Sigmoid colon (tissue), 7 donors: ENCODE data around the gene CCL3. TPM values are rescaled to one million over a fixed set of nuclear protein-coding genes. Genes with fewer than 3 reads are reported as not detected.

ENCODE experiments used
- DNase-seq: peaks from one replicate; pipeline ENCODE4 v3.0.0-alpha.2; 2019
- H3K27ac ChIP-seq, 4 donors: fragments of 200-600 bp; sonication (generic); one replicate each; pipeline ENCODE4 v1.5.1; 2016 to 2019; ENCODE audit warnings: mild to moderate bottlenecking in 1 of 4
- H3K27me3 ChIP-seq, 3 donors: fragments of 200-600 bp; sonication (generic); one replicate each; pipeline ENCODE4 v1.5.1; 2019; ENCODE audit warnings: mild to moderate bottlenecking in 1 of 3
- H3K36me3 ChIP-seq, 4 donors: fragments of 200-600 bp; sonication (generic); one replicate each; pipeline ENCODE4 v1.5.1; 2016 to 2019
- H3K4me1 ChIP-seq, 4 donors: fragments of 200-600 bp; sonication (generic); one replicate each; pipeline ENCODE4 v1.5.1; 2017 to 2019
- H3K4me3 ChIP-seq, 4 donors: fragments of 200-600 bp; sonication (generic); one replicate each; pipeline ENCODE4 v1.5.1; 2017 to 2019; ENCODE audit warnings: mild to moderate bottlenecking in 2 of 4, moderate library complexity in 1 of 4
- H3K9me3 ChIP-seq, 4 donors: fragments of 200-600 bp in 3 of 4; sonication (generic) in 3 of 4; one replicate each; pipeline versions ENCODE4 v1.5.1 to v1.6.1; 2013 to 2019
- EP300 ChIP-seq, 4 donors: sonication (generic); formaldehyde crosslinking; IDR thresholded peaks; one replicate each; pipeline ENCODE4 v1.6.1; 2017; ENCODE audit warnings: antibody characterized with exemption in 4 of 4
- POLR2A ChIP-seq, 2 donors: fragments of 450-650 bp; IDR thresholded peaks; one replicate each; pipeline ENCODE4 v1.6.1; 2016; ENCODE audit warnings: antibody characterized with exemption in 2 of 2, mild to moderate bottlenecking in 2 of 2, moderate library complexity in 2 of 2
- POLR2AphosphoS5 ChIP-seq, 4 donors: sonication (generic); formaldehyde crosslinking; IDR thresholded peaks; one replicate each; pipeline ENCODE4 v1.6.1; 2017; ENCODE audit warnings: antibody characterized with exemption in 4 of 4
- WGBS, 2 donors: extraction: QIAGEN DNeasy Blood & Tissue Kit; methylation state at CpG; one replicate each; pipeline ENCODE4 v1.1.7; 2013; 5-methylcytosine and 5-hydroxymethylcytosine counted together
- intact Hi-C: fragments of 100-400 bp; cut with DNase I; formaldehyde crosslinking; loops from one replicate; pipeline ENCODE4 v1.15.1; 2023
- polyA plus RNA-seq, 3 donors: library from polyadenylated mRNA; stranded (reverse); fragments of 200-250 nt; gene quantifications; one replicate each; pipeline ENCODE4 v1.2.3, GENCODE V29; 2013
- small RNA-seq, 3 donors: library from RNA; depleted of rRNA; stranded (forward); fragments of <200 nt; gene quantifications; one replicate each; pipeline ENCODE3, GENCODE V24; 2016
- total RNA-seq, 4 donors: library from RNA; depleted of rRNA; stranded (reverse); fragments of >200 nt; gene quantifications; one replicate each; pipeline ENCODE4 v1.1.0, GENCODE V29; 2016
- TF ChIP-seq, protein P1 (sequence below), 4 experiments: fragments of 450-650 bp in 3 of 4; fragments of 200-600 bp in 1 of 4; IDR thresholded peaks; one replicate each; pipeline ENCODE4 v1.5.1; 2016 to 2019; ENCODE audit warnings: antibody characterized with exemption in 4 of 4, mild to moderate bottlenecking in 3 of 4, moderate library complexity in 2 of 4
- donor health status: healthy with polysubstance abuse.
- donor health status: Bipolar disorder and iron deficiency.
- donor health status: healthy.

CCL3 gene
- total and polyA plus RNA-seq, 7 donors, result 1.2 to 22.4 (median 3.0) TPM; not detected in 1

GRCh38 chr17:36055921-36056520, 33.9 kb downstream of the CCL3 start:
- Histone ChIP-seq H3K36me3 (no peaks in the 10 kb centered on the region), H3K27me3 (no peaks in the 10 kb centered on the region), H3K4me3 (no peak overlapping the region), H3K9me3 (no peaks in the 10 kb centered on the region), H3K27ac (no peak overlapping the region), H3K4me1 (no peaks in the 10 kb centered on the region)
- intact Hi-C loops, result no loop called here
- DNase-seq, result no peak
- TF ChIP-seq, protein P1, sequence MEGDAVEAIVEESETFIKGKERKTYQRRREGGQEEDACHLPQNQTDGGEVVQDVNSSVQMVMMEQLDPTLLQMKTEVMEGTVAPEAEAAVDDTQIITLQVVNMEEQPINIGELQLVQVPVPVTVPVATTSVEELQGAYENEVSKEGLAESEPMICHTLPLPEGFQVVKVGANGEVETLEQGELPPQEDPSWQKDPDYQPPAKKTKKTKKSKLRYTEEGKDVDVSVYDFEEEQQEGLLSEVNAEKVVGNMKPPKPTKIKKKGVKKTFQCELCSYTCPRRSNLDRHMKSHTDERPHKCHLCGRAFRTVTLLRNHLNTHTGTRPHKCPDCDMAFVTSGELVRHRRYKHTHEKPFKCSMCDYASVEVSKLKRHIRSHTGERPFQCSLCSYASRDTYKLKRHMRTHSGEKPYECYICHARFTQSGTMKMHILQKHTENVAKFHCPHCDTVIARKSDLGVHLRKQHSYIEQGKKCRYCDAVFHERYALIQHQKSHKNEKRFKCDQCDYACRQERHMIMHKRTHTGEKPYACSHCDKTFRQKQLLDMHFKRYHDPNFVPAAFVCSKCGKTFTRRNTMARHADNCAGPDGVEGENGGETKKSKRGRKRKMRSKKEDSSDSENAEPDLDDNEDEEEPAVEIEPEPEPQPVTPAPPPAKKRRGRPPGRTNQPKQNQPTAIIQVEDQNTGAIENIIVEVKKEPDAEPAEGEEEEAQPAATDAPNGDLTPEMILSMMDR (IDR thresholded peaks at IDR 0.05), result no peak
- no peak for TF ChIP-seq POLR2A (IDR thresholded peaks at IDR 0.05)
- TF ChIP-seq POLR2AphosphoS5 (IDR thresholded peaks at IDR 0.05), result no peak
- TF ChIP-seq EP300 (IDR thresholded peaks at IDR 0.05), result no peak
- 81 to 93% methylated on average over 4 of the region's 4 CpGs for WGBS, 2 donors

DNA sequence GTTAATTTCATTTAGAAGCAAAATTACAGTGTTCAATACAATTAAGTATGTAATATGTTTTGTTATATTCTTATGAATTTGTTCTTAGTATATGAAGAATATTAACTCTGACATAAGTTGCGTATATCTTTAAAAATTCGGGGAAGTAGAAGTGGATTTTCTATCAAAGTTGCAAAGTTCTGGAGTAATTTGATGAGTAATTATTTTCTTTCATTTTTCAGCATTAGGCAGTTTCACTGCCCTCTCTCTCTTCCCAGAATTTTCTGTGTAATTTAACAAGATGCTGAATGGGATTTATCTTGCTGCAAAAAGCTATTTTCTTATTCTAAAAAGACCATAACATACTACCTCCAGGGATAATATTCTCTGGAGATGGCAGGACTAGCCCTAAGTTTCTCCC, 34.8 kb downstream of the CCL3 start:
- intact Hi-C loops, result no loop called here
- 85 to 94% methylated on average over 2 of the region's 2 CpGs for WGBS, 2 donors
- TF ChIP-seq POLR2A (IDR thresholded peaks at IDR 0.05) (no peak), POLR2AphosphoS5 (IDR thresholded peaks at IDR 0.05) (no peak), EP300 (IDR thresholded peaks at IDR 0.05) (no peak)
- TF ChIP-seq, protein P1 (IDR thresholded peaks at IDR 0.05), result no peak

DNA sequence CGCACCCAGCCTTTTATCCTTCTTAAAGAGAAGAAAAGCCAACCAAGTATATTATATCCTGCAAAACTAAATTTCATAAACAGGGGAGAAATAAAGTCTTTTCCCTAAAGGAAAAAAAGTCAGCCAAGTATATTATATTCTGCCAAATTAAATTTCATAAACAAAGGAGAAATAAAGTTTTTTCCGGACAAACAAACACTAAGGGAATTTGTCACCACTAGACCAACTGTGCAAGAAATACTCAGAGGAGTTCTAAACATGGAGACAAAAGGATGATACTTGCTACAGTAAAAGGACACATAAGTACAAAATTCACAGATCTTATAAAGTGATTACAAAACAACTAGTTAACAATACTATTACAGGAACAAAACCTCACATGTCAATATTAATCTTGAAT, 40.3 kb downstream of the CCL3 start:
- H3K9me3 ChIP-seq, result peaks cover 0 to 8% (median 2%) of the 10 kb centered on the region in 4 donors
- H3K4me1 ChIP-seq, result no peaks in the 10 kb centered on the region
- WGBS, 2 donors, result 95 to 98% methylated on average over 2 of the region's 2 CpGs
- no peak overlapping the region for H3K27ac ChIP-seq
- DNase-seq, result no peak
- intact Hi-C loops, result no loop called here
- no peak for TF ChIP-seq EP300 (IDR thresholded peaks at IDR 0.05)
- no peak for TF ChIP-seq POLR2AphosphoS5 (IDR thresholded peaks at IDR 0.05)
- TF ChIP-seq, protein P1 (IDR thresholded peaks at IDR 0.05), result no peak
- no peaks in the 10 kb centered on the region for H3K36me3 ChIP-seq
- no peak overlapping the region for H3K4me3 ChIP-seq
- no peaks in the 10 kb centered on the region for H3K27me3 ChIP-seq

More for the DNA sequence above, 34.8 kb downstream of the CCL3 start:
- H3K27ac ChIP-seq, result no peak overlapping the region
- no peaks in the 10 kb centered on the region for H3K27me3 ChIP-seq
- no peaks in the 10 kb centered on the region for H3K36me3 ChIP-seq
- peaks cover 0 to under 1% (median 0%) of the 10 kb centered on the region in 4 donors for H3K9me3 ChIP-seq
- H3K4me1 ChIP-seq, result no peaks in the 10 kb centered on the region
- no peak for DNase-seq
- no peak overlapping the region for H3K4me3 ChIP-seq

- peaks cover 0 to 8% (median 2%) of the 10 kb centered on the region in 4 donors for H3K9me3 ChIP-seq
- no peak overlapping the region for H3K27ac ChIP-seq
- no peaks in the 10 kb centered on the region for H3K4me1 ChIP-seq
- WGBS, 2 donors, result 90 to 93% methylated on average over 2 of the region's 2 CpGs
- DNase-seq, result no peak
- intact Hi-C loops, result no loop called here
- H3K27me3 ChIP-seq, result no peaks in the 10 kb centered on the region
- H3K36me3 ChIP-seq, result no peaks in the 10 kb centered on the region
- H3K4me3 ChIP-seq, result no peak overlapping the region
- TF ChIP-seq EP300 (IDR thresholded peaks at IDR 0.05), result no peak
- TF ChIP-seq POLR2AphosphoS5 (IDR thresholded peaks at IDR 0.05), result no peak
- TF ChIP-seq POLR2A (IDR thresholded peaks at IDR 0.05), result no peak
- TF ChIP-seq, protein P1 (IDR thresholded peaks at IDR 0.05), result no peak
These were observed 41.9 kb downstream of the CCL3 start for GRCh38 chr17:36048066-36048465.

Small RNAs within 50 kb of the gene (small RNA-seq; reads per million reads assigned to genes)
- 0 reads per million in 3 donors for gene RN7SL301P

Other genes starting within 250 kb of the CCL3 start
- gene HEATR9, start 221.3 kb downstream of the CCL3 start, total RNA-seq, result not detected
- under 1 TPM in 1 of 3 donors, not detected in 2; 0.06 TPM for gene HEATR9, start 221.3 kb downstream of the CCL3 start, polyA plus RNA-seq
- gene CCL5, start 209.8 kb downstream of the CCL3 start, total RNA-seq, result 1 to 10 TPM in 3 of 4 donors, not detected in 1; 1.8 to 3.3 (median 2.4) TPM
- 10 to 100 TPM in 1 of 3 donors, 1 to 10 TPM in 2; 2.3 to 15.5 (median 3.6) TPM for gene CCL5, start 209.8 kb downstream of the CCL3 start, polyA plus RNA-seq
- not detected for gene RDM1, start 159.4 kb downstream of the CCL3 start, total RNA-seq
- gene RDM1, start 159.4 kb downstream of the CCL3 start, polyA plus RNA-seq, result 1 to 10 TPM in 1 of 3 donors, under 1 TPM in 1, not detected in 1; 0.92 to 3.6 TPM
- not detected for gene LYZL6, start 146.4 kb downstream of the CCL3 start, total RNA-seq
- gene LYZL6, start 146.4 kb downstream of the CCL3 start, polyA plus RNA-seq, result not detected
- gene CCL16, start 108.6 kb downstream of the CCL3 start, total RNA-seq, result 1 to 10 TPM in 1 of 4 donors, not detected in 3; 1.1 TPM
- under 1 TPM in 1 of 3 donors, not detected in 2; 0.10 TPM for gene CCL16, start 108.6 kb downstream of the CCL3 start, polyA plus RNA-seq
- gene CCL14, start 103.4 kb downstream of the CCL3 start, total RNA-seq, result 10 to 100 TPM; 13.0 to 30.0 (median 23.7) TPM
- 10 to 100 TPM in 1 of 3 donors, under 1 TPM in 1, not detected in 1; 0.60 to 14.2 TPM for gene CCL14, start 103.4 kb downstream of the CCL3 start, polyA plus RNA-seq
- not detected for gene CCL15, start 88.6 kb downstream of the CCL3 start, total RNA-seq
- gene CCL15, start 88.6 kb downstream of the CCL3 start, polyA plus RNA-seq, result 10 to 100 TPM; 30.1 to 37.2 (median 33.7) TPM
- 1 to 10 TPM in 3 of 4 donors, under 1 TPM in 1; 0.82 to 8.6 (median 4.2) TPM for gene CCL23, start 72.2 kb downstream of the CCL3 start, total RNA-seq
- gene CCL23, start 72.2 kb downstream of the CCL3 start, polyA plus RNA-seq, result 10 to 100 TPM in 1 of 3 donors, not detected in 2; 18.6 TPM
- 1 to 10 TPM in 3 of 4 donors, not detected in 1; 1.4 to 2.9 (median 2.8) TPM for gene CCL18, start 25.9 kb downstream of the CCL3 start, total RNA-seq
- 10 to 100 TPM in 1 of 3 donors, 1 to 10 TPM in 2; 1.8 to 52.7 (median 4.9) TPM for gene CCL18, start 25.9 kb downstream of the CCL3 start, polyA plus RNA-seq
- gene CCL4, start 13.7 kb upstream of the CCL3 start, total RNA-seq, result 1 to 10 TPM in 2 of 4 donors, under 1 TPM in 1, not detected in 1; 0.16 to 3.7 (median 1.1) TPM
- 10 to 100 TPM in 1 of 3 donors, 1 to 10 TPM in 2; 2.4 to 12.7 (median 5.1) TPM for gene CCL4, start 13.7 kb upstream of the CCL3 start, polyA plus RNA-seq
- gene TBC1D3B, start 86.5 kb upstream of the CCL3 start, total RNA-seq, result 1 to 10 TPM in 3 of 4 donors, not detected in 1; 1.1 to 5.0 (median 1.5) TPM
- 1 to 10 TPM in 2 of 3 donors, not detected in 1; 2.7 to 4.8 TPM for gene TBC1D3B, start 86.5 kb upstream of the CCL3 start, polyA plus RNA-seq
- gene CCL3L1, start 106.6 kb upstream of the CCL3 start, total RNA-seq, result 1 to 10 TPM in 1 of 4 donors, not detected in 3; 2.2 TPM
- gene CCL3L1, start 106.6 kb upstream of the CCL3 start, polyA plus RNA-seq, result 1 to 10 TPM; 1.2 to 2.4 (median 2.3) TPM
- gene CCL4L2, start 120.9 kb upstream of the CCL3 start, total RNA-seq, result 1 to 10 TPM in 1 of 4 donors, not detected in 3; 1.8 TPM
- 10 to 100 TPM in 1 of 3 donors, 1 to 10 TPM in 1, under 1 TPM in 1; 0.58 to 11.3 (median 6.0) TPM for gene CCL4L2, start 120.9 kb upstream of the CCL3 start, polyA plus RNA-seq
- not detected for gene TBC1D3I, start 174.4 kb upstream of the CCL3 start, total RNA-seq
- under 1 TPM in 1 of 3 donors, not detected in 2; 0.45 TPM for gene TBC1D3I, start 174.4 kb upstream of the CCL3 start, polyA plus RNA-seq
- 1 to 10 TPM in 1 of 4 donors, not detected in 3; 1.4 TPM for gene TBC1D3G, start 233.7 kb upstream of the CCL3 start, total RNA-seq
- gene TBC1D3G, start 233.7 kb upstream of the CCL3 start, polyA plus RNA-seq, result under 1 TPM in 1 of 3 donors, not detected in 2; 0.46 TPM